ENCODE results near the gene FBLIM1.
"Not testable (repeated sequence)": the region's sequence is repeated elsewhere in the genome, so short reads cannot be mapped to it uniquely, and the experiment has no call there.

FBLIM1 gene

DNA sequence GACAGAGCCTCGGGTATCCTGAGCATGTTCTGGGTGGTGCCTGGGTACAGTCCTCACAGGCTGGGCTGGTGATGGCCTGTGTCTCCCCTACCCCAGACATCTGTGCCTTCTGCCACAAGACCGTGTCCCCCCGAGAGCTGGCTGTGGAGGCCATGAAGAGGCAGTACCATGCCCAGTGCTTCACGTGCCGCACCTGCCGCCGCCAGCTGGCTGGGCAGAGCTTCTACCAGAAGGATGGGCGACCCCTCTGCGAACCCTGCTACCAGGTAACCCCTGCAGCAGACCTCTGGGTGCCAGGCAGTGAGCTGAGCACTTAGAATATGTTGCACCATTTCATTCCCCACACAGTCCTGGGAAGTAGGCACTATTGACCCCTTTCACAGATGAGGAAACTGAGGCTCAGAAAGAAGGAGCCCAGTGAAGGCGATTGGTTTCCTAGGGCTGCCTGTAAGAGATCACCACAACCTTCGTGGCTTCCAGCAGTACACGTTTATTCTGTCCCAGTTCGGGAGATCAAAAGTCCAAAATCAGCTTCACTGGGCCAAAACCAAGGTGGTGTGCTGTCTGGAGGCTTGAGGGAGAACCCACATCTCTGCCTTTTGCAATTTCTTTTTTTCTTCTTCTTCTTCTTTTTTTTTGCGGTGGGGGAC, 11.8 kb downstream of the FBLIM1 start:
- no peak for DNase-seq

DNA sequence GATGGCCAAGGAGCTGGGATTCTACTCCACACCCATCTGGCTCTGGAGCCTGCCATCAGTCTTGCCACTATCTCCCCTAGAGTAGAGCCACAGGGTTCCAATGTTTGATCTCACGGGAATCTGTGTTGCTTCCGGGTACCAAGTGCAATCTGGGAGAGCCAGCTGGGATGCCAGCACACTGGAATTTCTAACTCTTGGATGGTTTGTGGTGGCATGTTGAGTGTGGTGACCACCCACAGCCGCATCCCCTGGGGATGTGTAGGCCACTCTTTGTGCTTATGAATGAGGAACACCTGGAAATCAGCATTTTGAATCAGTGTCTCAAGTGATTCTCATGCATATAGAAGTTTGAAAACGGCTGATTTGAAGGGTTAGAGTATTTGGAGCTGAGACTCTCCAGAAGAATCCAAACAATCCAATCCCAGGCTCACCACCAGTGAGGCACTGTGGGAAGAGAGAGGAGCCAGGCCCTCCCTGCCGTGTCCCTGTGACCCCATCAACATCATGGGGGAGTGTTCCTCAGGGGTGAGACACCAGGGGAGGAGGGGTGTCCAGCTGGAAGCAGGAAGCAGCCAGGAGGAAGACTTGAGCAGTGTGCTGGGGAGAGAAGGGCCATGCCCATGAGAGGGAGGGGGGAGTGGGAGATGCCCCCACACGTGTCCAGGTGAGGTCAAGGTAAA, 13.4 kb downstream of the FBLIM1 start:
- DNase-seq = no peak

DNA sequence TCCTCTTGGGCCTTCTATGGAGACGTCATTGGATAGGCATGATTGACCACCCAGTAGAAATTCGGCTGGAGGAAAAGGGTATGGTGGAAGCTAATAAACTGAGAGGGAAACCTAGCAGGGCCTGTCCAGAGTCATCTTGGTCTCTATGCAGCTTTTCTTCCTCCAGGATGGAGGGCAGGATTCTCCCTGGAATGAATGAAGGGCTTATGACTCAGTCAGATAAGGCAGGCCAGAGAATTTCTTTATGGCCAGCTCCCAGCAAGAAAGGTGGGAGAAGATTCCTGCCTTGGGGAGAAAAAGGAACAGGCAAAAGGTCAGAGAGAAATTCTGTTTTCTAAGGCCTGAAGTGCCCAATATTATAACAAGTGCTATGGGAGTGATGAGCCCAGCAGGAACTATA, 17.1 kb downstream of the FBLIM1 start:
- DNase-seq = no peak

DNA sequence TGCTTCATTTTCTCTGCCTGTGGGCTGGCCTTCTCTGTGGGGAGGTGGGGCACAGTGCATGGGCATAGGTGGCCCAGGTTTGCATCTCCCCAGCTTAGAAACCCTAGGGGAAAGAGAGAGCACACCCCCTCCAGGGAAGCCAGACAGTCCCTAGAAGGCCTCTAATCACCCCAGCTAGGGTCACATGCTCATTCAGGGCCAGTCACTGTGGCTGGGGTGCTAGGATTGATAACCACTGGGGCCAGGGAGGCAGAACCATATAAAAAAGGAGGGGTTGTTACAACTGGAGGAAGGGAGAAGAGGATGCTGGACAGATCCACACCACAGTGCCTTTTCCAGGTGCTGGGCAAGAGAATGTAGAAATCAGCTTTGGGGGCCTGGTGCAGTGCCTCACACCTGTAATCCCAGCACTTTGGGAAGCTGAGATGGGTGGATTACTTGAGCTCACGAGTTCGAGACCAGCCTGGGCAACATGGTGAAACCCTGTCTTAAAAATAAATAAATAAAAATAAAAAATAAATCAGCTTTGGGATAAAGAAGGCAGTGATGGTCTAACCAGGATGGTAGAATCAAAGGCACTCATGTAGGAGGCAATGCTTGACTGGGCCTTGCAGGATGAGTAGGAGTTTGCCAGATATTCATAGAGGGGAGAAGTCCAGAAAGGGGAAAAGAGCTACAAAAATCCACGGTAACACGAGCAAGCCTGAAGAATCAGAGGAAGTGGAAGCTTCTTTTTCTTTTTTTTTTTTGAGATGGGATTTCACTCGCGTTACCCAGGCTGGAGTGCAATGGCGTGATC, 19.5 kb downstream of the FBLIM1 start:
- no peak for DNase-seq

GRCh38 chr1:15785683-15786082, 27.1 kb downstream of the FBLIM1 start:
- DNase-seq = no peak

- no peak for DNase-seq
These were observed 28.0 kb downstream of the FBLIM1 start for GRCh38 chr1:15786581-15786980.

- no peak for DNase-seq
These were observed 30.2 kb downstream of the FBLIM1 start for GRCh38 chr1:15788624-15789301.

DNA sequence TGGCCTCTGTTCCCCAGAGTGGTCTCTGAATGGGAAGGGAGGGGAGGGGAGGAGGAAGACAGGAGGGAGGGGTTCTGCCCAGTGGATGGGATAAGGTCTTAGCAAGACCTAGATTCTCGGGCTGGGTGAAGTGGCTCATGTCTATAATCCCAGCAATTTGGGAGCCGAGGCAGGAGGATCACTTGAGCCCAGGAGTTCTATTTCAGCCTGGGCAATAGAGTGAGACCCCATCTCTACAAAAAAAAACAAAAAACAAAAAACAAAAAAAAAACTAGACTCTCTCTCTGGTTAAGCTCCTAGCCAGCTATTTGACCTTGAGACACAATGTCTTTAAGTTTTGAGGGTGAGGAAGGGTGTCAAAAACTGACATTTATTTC, 37.5 kb downstream of the FBLIM1 start:
- no peak for DNase-seq

- DNase-seq = no peak
These were observed 39.2 kb downstream of the FBLIM1 start for GRCh38 chr1:15797614-15798390.

GRCh38 chr1:15799004-15799867, 40.6 kb downstream of the FBLIM1 start:
- DNase-seq = no peak

- no peak for DNase-seq
These were observed 41.6 kb downstream of the FBLIM1 start for GRCh38 chr1:15799928-15800835.

GRCh38 chr1:15802234-15802965, 43.8 kb downstream of the FBLIM1 start:
- no peak for DNase-seq

- no peak for DNase-seq
These were observed 44.8 kb downstream of the FBLIM1 start for GRCh38 chr1:15803380-15803779.

DNA sequence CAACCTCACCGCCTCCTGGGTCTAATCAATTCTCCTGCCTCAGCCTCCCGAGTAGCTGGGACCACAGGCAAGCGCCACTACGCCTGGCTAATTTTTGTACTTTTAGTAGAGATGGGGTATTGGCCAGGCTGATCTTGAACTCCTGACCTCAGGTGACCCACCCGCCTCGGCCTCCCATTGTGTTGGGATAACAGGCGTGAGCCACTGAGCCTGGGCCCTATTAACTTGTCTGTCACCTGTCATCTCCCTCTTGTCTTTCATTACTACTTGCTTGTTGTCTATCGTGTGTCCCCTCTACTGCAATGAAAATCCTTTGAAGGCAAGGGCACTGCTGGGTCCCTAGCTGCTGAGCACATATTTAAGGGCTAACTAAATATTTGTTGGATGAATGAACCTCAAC, 45.5 kb downstream of the FBLIM1 start:
- no peak for DNase-seq

- DNase-seq = no peak
These were observed 48.5 kb downstream of the FBLIM1 start for GRCh38 chr1:15807121-15807520.

GRCh38 chr1:15807549-15807948, 49.0 kb downstream of the FBLIM1 start, which contains the start of gene UQCRHL:
Gene UQCRHL (minus strand): TSS chr1:15807649. CDS start chr1:15807649, 0 bp downstream.
- DNase-seq = not testable (repeated sequence)

DNA sequence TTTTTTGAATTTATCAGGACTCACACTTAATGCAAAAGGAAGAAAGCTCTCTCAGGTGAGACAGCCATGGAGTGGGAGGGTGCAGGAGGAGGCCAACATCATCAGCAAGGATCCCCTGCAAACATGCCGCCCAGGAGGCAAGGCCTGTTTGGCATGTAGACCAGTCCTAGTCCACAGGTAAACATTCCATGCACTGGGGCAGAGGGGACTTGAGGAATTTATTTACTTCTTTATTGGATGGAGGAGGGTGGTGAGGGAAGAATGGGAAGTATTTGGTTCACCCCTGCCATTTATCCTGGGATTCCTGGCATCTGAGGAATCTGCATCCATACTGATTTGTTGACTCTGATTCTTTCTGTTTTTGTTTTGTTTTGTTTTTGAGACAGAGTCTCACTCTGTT, 50.4 kb downstream of the FBLIM1 start:
- DNase-seq = no peak

GRCh38 chr1:15810073-15810472, 51.5 kb downstream of the FBLIM1 start:
- no peak for DNase-seq

DNA sequence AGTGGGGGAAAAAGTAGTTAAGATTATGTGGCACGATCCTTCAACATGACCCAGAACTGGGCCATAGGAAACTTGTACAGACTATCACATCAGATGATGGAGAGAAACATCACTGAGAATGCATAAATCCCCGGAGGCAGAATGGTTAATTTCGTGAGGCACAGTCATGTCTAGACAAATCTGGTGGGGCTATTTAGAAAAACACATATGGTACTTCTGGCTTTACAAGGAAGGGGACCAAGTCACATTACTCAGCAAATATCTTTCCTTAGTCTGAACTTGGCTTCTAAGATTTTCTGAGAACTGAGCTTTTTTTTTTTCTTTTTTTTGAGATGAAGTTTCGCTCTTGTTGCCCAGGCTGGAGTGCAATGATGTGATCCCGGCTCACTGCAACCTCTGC, 58.1 kb downstream of the FBLIM1 start:
- DNase-seq = no peak

- no peak for DNase-seq
These were observed 61.9 kb downstream of the FBLIM1 start for GRCh38 chr1:15820478-15820877.
